Suprapubic skin (tissue), 4 donors: ENCODE data around the gene ACACB. TPM values are rescaled to one million over a fixed set of nuclear protein-coding genes. Genes with fewer than 3 reads are reported as not detected.
A peak's percentile ranks its signal among the peaks of the same experiment; 100 is the strongest.

Source experiments
- DNase-seq, 2 donors: peaks; one replicate each; pipeline ENCODE4 v3.0.0-alpha.2; 2019; ENCODE audit warnings: low spot score in 2 of 2
- H3K27ac ChIP-seq: fragments of 200-600 bp; sonication (generic); one replicate; pipeline ENCODE4 v1.5.1; 2019
- H3K27me3 ChIP-seq: fragments of 200-600 bp; sonication (generic); one replicate; pipeline ENCODE4 v1.5.1; 2019
- H3K36me3 ChIP-seq: fragments of 200-600 bp; sonication (generic); one replicate; pipeline ENCODE4 v1.5.1; 2019
- H3K4me1 ChIP-seq: fragments of 200-600 bp; sonication (generic); one replicate; pipeline ENCODE4 v1.5.1; 2019
- H3K4me3 ChIP-seq: fragments of 200-600 bp; sonication (generic); one replicate; pipeline ENCODE4 v1.5.1; 2019; ENCODE audit warnings: mild to moderate bottlenecking
- H3K9me3 ChIP-seq: fragments of 200-600 bp; sonication (generic); one replicate; pipeline ENCODE4 v1.5.1; 2019
- CTCF ChIP-seq, 2 donors: fragments of 200-600 bp in 1 of 2; fragments of 450-650 bp in 1 of 2; sonication (generic) in 1 of 2; IDR thresholded peaks; one replicate each; pipeline ENCODE4 v1.5.1; 2016 to 2019; ENCODE audit warnings: antibody characterized with exemption in 2 of 2, mild to moderate bottlenecking in 1 of 2, moderate library complexity in 1 of 2
- EP300 ChIP-seq: sonication (generic); formaldehyde crosslinking; IDR thresholded peaks from one replicate; pipeline ENCODE4 v1.6.1; 2017; ENCODE audit warnings: antibody characterized with exemption
- POLR2A ChIP-seq, 2 donors: fragments of 450-650 bp; IDR thresholded peaks; one replicate each; pipeline ENCODE4 v1.6.1; 2017; ENCODE audit warnings: antibody characterized with exemption in 2 of 2, mild to moderate bottlenecking in 2 of 2, moderate library complexity in 2 of 2
- POLR2AphosphoS5 ChIP-seq, 3 donors: sonication (generic); formaldehyde crosslinking; IDR thresholded peaks; one replicate each; pipeline ENCODE4 v1.6.1; 2017; ENCODE audit warnings: antibody characterized with exemption in 3 of 3
- WGBS: methylation state at CpG from one replicate; pipeline ENCODE4 v1.1.5; 2018; 5-methylcytosine and 5-hydroxymethylcytosine counted together
- total RNA-seq, 4 donors: library from RNA; depleted of rRNA; stranded (reverse); fragments of >200 nt; gene quantifications; one replicate each; pipeline ENCODE4 v1.1.0, GENCODE V29; 2016

Gene ACACB
- total RNA-seq, 4 donors from 2014 or later = 19.2 to 90.8 (median 56.9) TPM

- no peak overlapping the region for H3K4me3 ChIP-seq
- WGBS = 72% methylated on average over 3 of the region's 3 CpGs
- no peak for DNase-seq
- TF ChIP-seq CTCF (IDR thresholded peaks at IDR 0.05) (no peak), POLR2A (IDR thresholded peaks at IDR 0.05) (no peak), POLR2AphosphoS5 (IDR thresholded peaks at IDR 0.05) (no peak), EP300 (no peak)
- peak overlapping the region; percentile 14 for H3K27ac ChIP-seq
- no peaks in the 10 kb centered on the region for H3K27me3 ChIP-seq
- peaks cover 16% of the 10 kb centered on the region for H3K4me1 ChIP-seq
- no peaks in the 10 kb centered on the region for H3K36me3 ChIP-seq
- no peaks in the 10 kb centered on the region for H3K9me3 ChIP-seq
These were observed 10.4 kb downstream of the ACACB start for GRCh38 chr12:109126784-109127183.

GRCh38 chr12:109127533-109128242 is 11.3 kb downstream of the ACACB start:
- Histone ChIP-seq H3K27me3 (no peaks in the 10 kb centered on the region), H3K36me3 (no peaks in the 10 kb centered on the region), H3K27ac (peak overlapping the region; percentile 14), H3K9me3 (no peaks in the 10 kb centered on the region), H3K4me3 (no peak overlapping the region), H3K4me1 (peaks cover 16% of the 10 kb centered on the region)
- DNase-seq = no peak
- 86% methylated on average over 13 of the region's 13 CpGs for WGBS
- TF ChIP-seq EP300 = no peak
- peak in 1 of 3 donors; percentile 41 for TF ChIP-seq POLR2AphosphoS5 (IDR thresholded peaks at IDR 0.05)
- no peak for TF ChIP-seq POLR2A (IDR thresholded peaks at IDR 0.05)
- no peak for TF ChIP-seq CTCF (IDR thresholded peaks at IDR 0.05)

- Histone ChIP-seq H3K27me3 (no peaks in the 10 kb centered on the region), H3K4me3 (no peak overlapping the region), H3K36me3 (no peaks in the 10 kb centered on the region), H3K9me3 (no peaks in the 10 kb centered on the region), H3K4me1 (peaks cover 23% of the 10 kb centered on the region), H3K27ac (peak overlapping the region; percentile 18)
- WGBS = 81% methylated on average over 9 of the region's 15 CpGs
- TF ChIP-seq CTCF (IDR thresholded peaks at IDR 0.05) = no peak
- TF ChIP-seq EP300 = no peak
- no peak for TF ChIP-seq POLR2A (IDR thresholded peaks at IDR 0.05)
- TF ChIP-seq POLR2AphosphoS5 (IDR thresholded peaks at IDR 0.05) = no peak
- peak in 1 of 2 donors; percentile 69 for DNase-seq
These were observed 14.1 kb downstream of the ACACB start for GRCh38 chr12:109130297-109131153.

GRCh38 chr12:109131154-109132050 is 15.0 kb downstream of the ACACB start:
- TF ChIP-seq POLR2AphosphoS5 (IDR thresholded peaks at IDR 0.05) (no peak), CTCF (IDR thresholded peaks at IDR 0.05) (no peak), POLR2A (IDR thresholded peaks at IDR 0.05) (no peak), EP300 (no peak)
- Histone ChIP-seq H3K27ac (peak overlapping the region; percentile 18), H3K4me3 (no peak overlapping the region), H3K4me1 (peaks cover 23% of the 10 kb centered on the region), H3K9me3 (no peaks in the 10 kb centered on the region), H3K36me3 (no peaks in the 10 kb centered on the region), H3K27me3 (no peaks in the 10 kb centered on the region)
- WGBS = 62% methylated on average over 22 of the region's 24 CpGs
- DNase-seq = peak in 1 of 2 donors; percentile 77
